ENCODE results near the gene NSUN4.
A peak's percentile ranks its signal among the peaks of the same experiment; 100 is the strongest.
"Not testable (repeated sequence)": the region's sequence is repeated elsewhere in the genome, so short reads cannot be mapped to it uniquely, and the experiment has no call there.

The NSUN4 gene

DNA sequence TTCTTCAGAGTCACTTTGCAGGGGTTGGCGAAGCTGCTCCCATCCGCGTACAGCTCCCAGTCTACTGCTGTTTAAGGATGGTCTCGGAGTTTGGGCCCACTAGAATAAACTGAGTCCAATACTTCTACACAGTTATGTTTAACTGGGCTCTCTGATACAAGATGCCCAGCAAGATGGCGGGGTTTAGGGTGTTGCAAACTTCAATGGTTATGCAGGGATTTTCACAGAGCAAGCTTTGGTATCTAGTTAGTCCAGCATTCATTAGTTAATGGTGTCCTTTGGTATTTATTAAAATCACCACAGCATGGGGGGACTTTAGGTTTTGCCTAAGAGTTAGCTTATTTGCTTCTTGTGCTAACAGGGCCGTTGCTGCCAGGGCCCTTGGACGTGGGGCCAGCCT lies 12.4 kb upstream of the NSUN4 start:
- not testable (repeated sequence) for DNase-seq

- not testable (repeated sequence) for DNase-seq
Observed at GRCh38 chr1:46329807-46330206, 10.8 kb upstream of the NSUN4 start.

- not testable (repeated sequence) for DNase-seq
Observed at GRCh38 chr1:46330381-46330780, 10.2 kb upstream of the NSUN4 start.

- not testable (repeated sequence) for DNase-seq
Observed at GRCh38 chr1:46331786-46332540, 8.6 kb upstream of the NSUN4 start.

- peak; percentile 10 for DNase-seq
Observed at GRCh38 chr1:46333300-46334029, 7.1 kb upstream of the NSUN4 start.

DNA sequence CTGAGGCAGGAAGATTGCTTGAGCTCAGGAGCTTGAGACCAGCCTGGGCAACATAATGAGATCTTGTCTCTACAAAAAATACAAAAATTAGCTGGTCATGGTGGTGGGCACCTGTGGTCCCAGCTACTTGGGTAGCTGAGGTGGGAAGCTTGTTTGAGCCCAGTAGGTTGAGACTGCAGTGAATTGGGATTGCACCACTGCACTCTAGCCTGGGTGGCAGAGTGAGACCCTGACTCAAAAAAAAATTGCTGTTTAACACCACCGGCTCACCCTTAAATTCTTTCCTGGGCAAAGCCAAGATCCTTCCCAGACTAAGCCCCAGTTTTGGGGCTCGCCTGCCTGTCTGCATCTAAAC lies 6.6 kb upstream of the NSUN4 start:
- no peak for DNase-seq

GRCh38 chr1:46335081-46335480 lies 5.5 kb upstream of the NSUN4 start:
- no peak for DNase-seq

GRCh38 chr1:46337409-46337808 lies 3.2 kb upstream of the NSUN4 start:
- DNase-seq, result not testable (repeated sequence)

GRCh38 chr1:46341222-46342083 lies 846 bp downstream of the NSUN4 start:
- DNase-seq, result no peak

GRCh38 chr1:46342084-46342656 lies 1.6 kb downstream of the NSUN4 start:
- DNase-seq, result no peak

DNA sequence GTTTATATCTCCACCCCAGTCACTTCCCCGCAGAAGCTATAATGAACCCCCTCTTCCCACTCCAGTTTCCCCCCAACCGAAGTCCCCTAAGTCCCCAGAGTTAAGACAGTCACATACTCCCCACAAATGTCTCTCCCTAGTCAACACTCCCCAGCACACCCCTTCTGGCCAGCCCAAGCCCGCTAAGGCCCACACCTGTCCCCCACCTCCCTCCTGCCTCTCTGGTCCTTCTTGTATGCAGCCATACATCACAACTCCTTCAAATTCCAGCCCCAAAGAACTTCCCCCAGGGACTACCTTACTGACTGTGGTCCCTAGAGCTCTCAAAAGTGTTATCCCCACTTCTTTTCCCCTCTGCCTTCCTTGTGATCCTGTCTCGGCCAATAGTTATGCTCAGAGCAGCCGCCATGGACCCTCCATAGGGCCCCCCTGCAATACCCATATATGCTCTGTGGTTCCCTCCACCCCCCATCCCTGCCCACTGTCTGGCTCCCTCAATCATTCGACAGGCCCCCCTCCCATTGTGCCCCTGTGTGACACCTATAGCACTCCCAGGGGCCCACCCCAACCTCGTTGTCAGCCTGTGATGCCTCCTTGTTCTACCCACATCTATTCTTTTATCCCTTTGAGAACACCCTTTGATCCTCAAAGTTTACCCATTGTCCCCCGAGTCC lies 2.2 kb downstream of the NSUN4 start:
- no peak for DNase-seq

DNA sequence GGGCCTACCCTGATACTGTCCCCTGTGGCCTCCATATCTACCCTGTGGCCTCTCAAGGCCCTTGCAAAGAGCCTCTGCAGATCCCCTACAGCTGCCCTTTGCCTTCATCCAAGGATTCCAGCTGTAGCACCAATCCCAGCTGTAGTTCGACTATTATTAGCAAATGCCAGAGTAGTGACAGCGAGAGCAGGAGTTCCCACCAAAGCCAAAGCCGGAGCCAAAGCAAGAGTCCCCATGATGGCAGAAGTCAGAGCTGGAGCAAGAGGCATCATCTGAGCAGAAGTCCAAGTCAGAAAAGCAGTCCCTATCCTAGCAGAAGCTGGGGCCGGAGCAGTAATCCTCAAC lies 2.7 kb downstream of the NSUN4 start:
- DNase-seq, result no peak

DNA sequence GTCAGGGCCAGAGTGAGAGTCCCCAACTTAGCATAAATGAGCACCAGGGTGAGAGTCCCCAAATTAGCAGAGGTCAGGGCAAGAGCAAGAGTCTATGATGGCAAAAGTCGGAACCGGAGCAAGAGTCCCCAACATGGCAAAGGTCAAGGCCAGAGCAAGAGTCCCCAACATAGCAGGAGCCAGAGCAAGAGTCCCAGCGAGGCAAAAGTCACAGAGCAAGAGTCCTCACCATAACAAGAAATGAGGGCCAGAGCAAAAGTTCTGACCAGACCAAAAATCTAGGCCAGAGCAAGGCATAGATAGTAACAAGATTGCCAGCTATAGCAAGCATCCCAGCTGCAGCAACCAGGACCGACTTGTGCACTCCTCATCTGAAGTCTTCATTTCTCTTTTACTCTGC lies 3.1 kb downstream of the NSUN4 start:
- DNase-seq, result no peak

GRCh38 chr1:46344481-46344880 lies 3.9 kb downstream of the NSUN4 start:
- no peak for DNase-seq

DNA sequence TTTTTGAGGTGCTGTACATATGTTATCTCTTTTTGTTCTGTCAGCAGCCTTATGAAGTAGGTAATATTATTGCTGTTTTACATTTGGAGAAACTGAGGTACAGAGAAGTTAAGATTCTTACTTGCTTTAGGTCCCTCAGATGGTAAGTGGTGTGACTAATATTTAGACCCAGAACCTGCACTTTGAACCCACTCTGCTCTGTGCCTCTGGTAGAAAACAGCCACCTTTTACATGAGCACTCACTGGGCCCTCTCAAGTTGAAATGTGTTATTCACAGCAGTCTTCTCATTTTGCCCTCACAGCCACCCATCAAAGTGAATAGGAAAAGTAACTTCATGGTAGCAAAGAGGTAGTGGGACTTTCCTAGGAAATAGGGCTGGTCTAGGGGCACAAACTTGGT lies 4.7 kb downstream of the NSUN4 start:
- no peak for DNase-seq

GRCh38 chr1:46352363-46352762 lies 11.8 kb downstream of the NSUN4 start:
- DNase-seq, result no peak

GRCh38 chr1:46355920-46356319 lies 15.3 kb downstream of the NSUN4 start:
- DNase-seq, result not testable (repeated sequence)

DNA sequence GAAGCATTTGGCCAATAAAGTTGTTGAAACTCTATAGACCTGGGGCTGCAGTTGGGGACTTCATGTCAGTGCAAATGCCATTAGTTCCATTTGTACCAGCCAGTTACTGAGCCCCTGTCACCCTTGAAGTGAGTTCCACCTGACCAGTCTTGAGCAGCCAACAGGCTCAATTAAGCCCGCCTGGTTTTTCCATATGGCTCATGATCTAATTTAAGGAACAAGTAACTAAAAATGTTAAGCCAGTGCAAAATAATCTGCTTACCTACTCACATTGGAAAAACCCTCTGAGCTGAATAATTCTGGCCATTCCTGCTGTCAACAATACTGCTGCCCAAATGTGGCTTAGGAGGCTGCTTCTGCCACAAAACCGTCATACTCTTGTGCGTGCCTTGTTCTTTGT lies 21.6 kb downstream of the NSUN4 start:
- no peak for DNase-seq

DNA sequence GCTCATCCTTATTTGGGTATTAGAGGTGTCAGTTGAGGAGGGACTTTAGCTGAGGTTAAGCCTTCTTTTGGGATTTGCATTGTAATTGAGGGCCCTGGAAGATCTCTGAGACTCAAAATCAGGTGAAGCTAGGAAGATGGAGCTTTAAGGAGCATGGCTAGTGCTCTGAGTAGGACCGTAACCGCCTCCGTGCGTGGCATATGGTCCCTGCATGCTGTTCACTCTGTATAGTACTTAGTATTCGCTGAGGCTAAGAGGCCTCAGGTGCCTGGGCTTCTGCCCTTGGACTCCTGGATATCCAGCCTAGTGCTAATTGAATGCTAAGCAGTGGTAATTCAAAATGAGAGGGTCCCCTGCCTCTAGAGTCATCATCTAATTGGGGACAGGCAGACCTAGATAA lies 22.5 kb downstream of the NSUN4 start:
- no peak for DNase-seq

DNA sequence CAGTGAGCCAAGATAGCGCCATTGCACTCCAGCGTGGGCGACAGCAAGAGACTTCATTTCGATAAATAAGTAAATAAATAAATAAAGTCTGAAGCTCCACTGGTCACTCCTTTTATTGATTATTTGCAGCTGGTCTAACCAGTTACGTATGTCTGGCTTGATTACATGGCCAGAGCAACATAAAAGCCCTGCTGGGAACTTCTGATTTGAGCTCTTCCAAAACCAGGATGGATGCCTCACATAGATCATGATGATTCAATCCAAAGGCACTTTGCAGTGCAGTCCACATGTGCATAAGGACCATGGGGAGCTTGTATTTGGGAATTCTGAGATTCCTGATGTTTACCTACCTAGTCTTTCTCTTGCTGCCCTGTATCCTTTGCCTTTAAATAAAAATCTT lies 24.0 kb downstream of the NSUN4 start:
- no peak for DNase-seq

GRCh38 chr1:46365796-46366195 lies 25.2 kb downstream of the NSUN4 start:
- DNase-seq, result not testable (repeated sequence)

GRCh38 chr1:46367072-46367471 lies 26.5 kb downstream of the NSUN4 start:
- no peak for DNase-seq

DNA sequence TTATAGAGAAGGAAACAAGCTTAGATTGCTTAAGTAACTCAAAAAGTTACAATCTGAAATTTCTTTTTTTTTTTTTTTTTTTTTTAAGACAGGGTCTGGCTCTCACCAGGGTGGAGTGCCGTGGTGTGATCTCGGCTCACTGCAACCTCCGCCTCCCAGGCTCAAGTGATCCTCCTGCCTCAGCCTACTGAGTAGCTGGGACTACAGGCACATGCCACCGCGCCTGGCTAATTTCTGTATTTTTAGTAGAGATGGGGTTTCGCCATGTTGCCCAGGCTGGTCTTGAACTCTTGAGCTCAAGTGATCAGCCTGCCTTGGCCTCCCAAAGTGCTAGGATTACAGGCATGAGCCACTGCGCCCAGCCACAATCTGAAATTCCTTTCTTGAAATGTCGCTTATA lies 27.1 kb downstream of the NSUN4 start:
- not testable (repeated sequence) for DNase-seq

Measured in NCI-H1694 treated with DMSO at 0.1 percent for 48 hours (cell line).